A673 (cell line): ENCODE data around the gene PDE6C.

Source experiments
- CTCF ChIP-seq: fragments of 300-800, 200-600 bp; sonication (generic); conservative IDR thresholded peaks from 2 replicates; pipeline ENCODE4 v1.5.1; 2017; ENCODE audit warnings: low read depth, mild to moderate bottlenecking, antibody characterized with exemption, low read length, moderate library complexity, mixed read lengths
- EZH2 ChIP-seq: fragments of 200-600 bp; sonication (generic); IDR thresholded peaks from 2 replicates; pipeline ENCODE4 v1.6.1; 2017; ENCODE audit warnings: borderline replicate concordance, low read depth, mild to moderate bottlenecking, mixed read lengths, antibody characterized with exemption, low read length; ENCODE audit not compliant: poor library complexity, severe bottlenecking

GRCh38 chr10:93584445-93584844 is 27.9 kb upstream of the PDE6C start:
- TF ChIP-seq CTCF = no peak
- no peak for TF ChIP-seq EZH2
